Testis (tissue), 3 donors: Measurements from ENCODE around the gene NPTX2. TPM values are rescaled to one million over a fixed set of nuclear protein-coding genes. Genes with fewer than 3 reads are reported as not detected.

Source experiments
- DNase-seq: peaks from one replicate; pipeline ENCODE4 v3.0.0-alpha.2; 2019
- H3K27ac ChIP-seq, 2 donors: fragments of 200-600 bp; sonication (generic); one replicate each; pipeline ENCODE4 v1.5.1; 2019
- H3K27me3 ChIP-seq: fragments of 200-600 bp; sonication (generic); one replicate; pipeline ENCODE4 v1.5.1; 2019
- H3K36me3 ChIP-seq: fragments of 200-600 bp; sonication (generic); one replicate; pipeline ENCODE4 v1.5.1; 2017; ENCODE audit warnings: low read depth; ENCODE audit errors: missing control alignments
- H3K4me1 ChIP-seq: fragments of 200-600 bp; sonication (generic); one replicate; pipeline ENCODE4 v1.5.1; 2019
- H3K4me3 ChIP-seq, 2 donors: fragments of 200-600 bp; sonication (generic); one replicate each; pipeline ENCODE4 v1.5.1; 2017 to 2019
- H3K9me3 ChIP-seq: fragments of 200-600 bp; sonication (generic); one replicate; pipeline ENCODE4 v1.5.1; 2017
- CTCF ChIP-seq, 3 experiments: fragments of 450-650 bp in 2 of 3; fragments of 200-600 bp in 1 of 3; sonication (generic) in 1 of 3; IDR thresholded peaks; one replicate each; pipeline ENCODE4 v1.5.1; 2016 to 2019; ENCODE audit warnings: antibody characterized with exemption in 3 of 3, mild to moderate bottlenecking in 2 of 3, moderate library complexity in 1 of 3
- POLR2A ChIP-seq: fragments of 450-650 bp; IDR thresholded peaks from one replicate; pipeline ENCODE4 v1.6.1; 2017; ENCODE audit warnings: antibody characterized with exemption, mild to moderate bottlenecking, moderate library complexity
- WGBS, 2 donors: methylation state at CpG; one replicate each; pipeline ENCODE4 v1.1.5; 2018; 5-methylcytosine and 5-hydroxymethylcytosine counted together
- intact Hi-C: fragments of 100-400 bp; cut with DNase I; formaldehyde crosslinking; loops from one replicate; pipeline ENCODE4 v1.15.1; 2023; ENCODE audit warnings: low total_unique reads
- polyA plus RNA-seq: library from polyadenylated mRNA; stranded (reverse); fragments of 350-450 nt; fragmentation: Illumina TruSeq; extraction: RNeasy Lipid Tissue Mini Kit (QIAGEN cat#74804); gene quantifications from one replicate; pipeline ENCODE4 v1.2.3, GENCODE V29; 2014; ENCODE audit warnings: low read depth, low replicate concordance; ENCODE audit not compliant: insufficient read depth
- total RNA-seq, 2 donors: library from RNA; depleted of rRNA; stranded (reverse); fragments of >200 nt; gene quantifications; one replicate each; pipeline ENCODE4 v1.2.3, GENCODE V29; 2016

The NPTX2 gene
- total and polyA plus RNA-seq, 3 donors from 2014 or later, result 77.3 to 139 (median 136) TPM

GRCh38 chr7:98671733-98672331 is 54.7 kb downstream of the NPTX2 start:
- Histone ChIP-seq H3K4me3 (no peak overlapping the region), H3K27ac (no peak overlapping the region), H3K36me3 (no peaks in the 10 kb centered on the region), H3K27me3 (no peaks in the 10 kb centered on the region), H3K9me3 (no peaks in the 10 kb centered on the region), H3K4me1 (no peaks in the 10 kb centered on the region)
- 41 to 92% methylated on average over 2 of the region's 2 CpGs for WGBS, 2 donors
- no peak for TF ChIP-seq CTCF (IDR thresholded peaks at IDR 0.05)
- no peak for TF ChIP-seq POLR2A
- intact Hi-C loops, result no loop called here
- DNase-seq, result no peak

- H3K27me3 ChIP-seq, result no peaks in the 10 kb centered on the region
- H3K36me3 ChIP-seq, result no peaks in the 10 kb centered on the region
- WGBS, 2 donors, result 87 to 92% methylated on average over 8 of the region's 8 CpGs
- DNase-seq, result no peak
- no peaks in the 10 kb centered on the region for H3K9me3 ChIP-seq
- intact Hi-C loops, result no loop called here
- H3K27ac ChIP-seq, result no peak overlapping the region
- H3K4me3 ChIP-seq, result no peak overlapping the region
- no peaks in the 10 kb centered on the region for H3K4me1 ChIP-seq
- TF ChIP-seq POLR2A (no peak), CTCF (IDR thresholded peaks at IDR 0.05) (no peak)
Observed at GRCh38 chr7:98674461-98674860, 57.4 kb downstream of the NPTX2 start.

- WGBS, 2 donors, result 75 to 86% methylated on average over 4 to 8 of the region's 9 CpGs
- no peak for TF ChIP-seq CTCF (IDR thresholded peaks at IDR 0.05)
- no peak for TF ChIP-seq POLR2A
- no peaks in the 10 kb centered on the region for H3K4me1 ChIP-seq
- intact Hi-C loops, result no loop called here
- no peak overlapping the region for H3K27ac ChIP-seq
- H3K4me3 ChIP-seq, result no peak overlapping the region
- no peaks in the 10 kb centered on the region for H3K36me3 ChIP-seq
- no peaks in the 10 kb centered on the region for H3K9me3 ChIP-seq
- H3K27me3 ChIP-seq, result no peaks in the 10 kb centered on the region
- DNase-seq, result no peak
Observed at GRCh38 chr7:98674881-98675280, 57.8 kb downstream of the NPTX2 start.

- H3K27ac ChIP-seq, result no peak overlapping the region
- no peak for TF ChIP-seq POLR2A
- no peak for DNase-seq
- H3K4me1 ChIP-seq, result no peaks in the 10 kb centered on the region
- intact Hi-C loops, result no loop called here
- H3K36me3 ChIP-seq, result no peaks in the 10 kb centered on the region
- H3K27me3 ChIP-seq, result no peaks in the 10 kb centered on the region
- H3K4me3 ChIP-seq, result no peak overlapping the region
- H3K9me3 ChIP-seq, result no peaks in the 10 kb centered on the region
- WGBS, 2 donors, result 80 to 95% methylated on average over 7 of the region's 7 CpGs
Observed at GRCh38 chr7:98678215-98678614, 61.1 kb downstream of the NPTX2 start.

Other genes starting within 250 kb of the NPTX2 start
- gene BAIAP2L1, start 216.2 kb upstream of the NPTX2 start, total RNA-seq, result 10 to 100 TPM; 16.8 to 23.5 TPM
- gene BAIAP2L1, start 216.2 kb upstream of the NPTX2 start, polyA plus RNA-seq, result 24.2 TPM